HG02884 (cell line): ENCODE measurements around the gene ATF6.

Experiments
- ATAC-seq: cut with Tn5 transposase; IDR thresholded peaks from one replicate; pipeline ENCODE4 v1.9.1; 2021; ENCODE audit warnings: mild to moderate bottlenecking, moderate library complexity; ENCODE audit not compliant: unreplicated experiment

The ATF6 gene

GRCh38 chr1:161989108-161989507 is 223.0 kb downstream of the ATF6 start:
- ATAC-seq, result no peak

GRCh38 chr1:161989786-161990185 is 223.7 kb downstream of the ATF6 start:
- ATAC-seq, result no peak

DNA sequence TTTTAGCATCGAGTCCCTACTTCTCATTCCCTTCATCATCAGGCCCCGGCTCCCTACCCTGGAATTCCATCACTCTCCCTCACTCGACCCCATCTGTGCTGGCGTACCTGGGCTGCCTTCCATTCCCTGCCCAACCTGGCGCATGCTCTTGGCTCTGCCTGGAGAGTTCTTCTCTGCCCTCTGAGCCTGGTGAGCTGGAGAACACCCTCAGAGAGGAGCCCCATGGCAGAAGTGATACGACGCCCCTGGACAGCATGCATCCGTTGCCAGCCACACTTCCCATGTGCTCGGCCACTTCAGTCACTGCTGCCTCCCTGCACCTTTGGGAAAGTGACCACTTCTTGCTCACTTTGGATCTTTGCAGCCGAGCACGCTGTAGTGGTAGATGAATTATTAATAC is 227.5 kb downstream of the ATF6 start:
- ATAC-seq, result no peak

- ATAC-seq, result no peak
These were observed 228.1 kb downstream of the ATF6 start for GRCh38 chr1:161994175-161994668.

- ATAC-seq, result no peak
These were observed 231.0 kb downstream of the ATF6 start for GRCh38 chr1:161997152-161997551.

DNA sequence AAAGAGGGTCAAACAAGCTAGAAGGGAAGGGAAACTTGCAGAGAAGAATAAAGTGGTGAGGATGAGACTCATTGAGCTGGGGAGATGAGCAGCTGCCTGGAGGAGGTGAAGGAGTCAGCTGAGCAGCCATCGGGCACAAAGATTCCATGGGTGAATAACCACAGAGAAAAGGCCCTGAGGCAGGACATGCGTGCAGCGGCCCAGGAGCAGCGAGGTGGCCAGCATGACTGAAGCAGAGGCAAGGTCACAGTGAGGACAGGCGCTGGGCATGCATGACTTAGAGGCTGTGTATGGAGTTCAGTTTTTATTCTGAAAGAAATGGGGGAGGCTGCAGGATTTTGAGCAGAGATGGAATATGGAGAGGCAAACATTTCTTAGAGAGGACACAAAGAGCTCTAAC is 232.7 kb downstream of the ATF6 start:
- ATAC-seq, result no peak

GRCh38 chr1:161999301-162000052 is 233.4 kb downstream of the ATF6 start:
- no peak for ATAC-seq

GRCh38 chr1:162000053-162000420 is 233.9 kb downstream of the ATF6 start:
- ATAC-seq, result no peak

- ATAC-seq, result no peak
These were observed 237.1 kb downstream of the ATF6 start for GRCh38 chr1:162003061-162003829.

GRCh38 chr1:162003830-162004215 is 237.7 kb downstream of the ATF6 start:
- ATAC-seq, result no peak

DNA sequence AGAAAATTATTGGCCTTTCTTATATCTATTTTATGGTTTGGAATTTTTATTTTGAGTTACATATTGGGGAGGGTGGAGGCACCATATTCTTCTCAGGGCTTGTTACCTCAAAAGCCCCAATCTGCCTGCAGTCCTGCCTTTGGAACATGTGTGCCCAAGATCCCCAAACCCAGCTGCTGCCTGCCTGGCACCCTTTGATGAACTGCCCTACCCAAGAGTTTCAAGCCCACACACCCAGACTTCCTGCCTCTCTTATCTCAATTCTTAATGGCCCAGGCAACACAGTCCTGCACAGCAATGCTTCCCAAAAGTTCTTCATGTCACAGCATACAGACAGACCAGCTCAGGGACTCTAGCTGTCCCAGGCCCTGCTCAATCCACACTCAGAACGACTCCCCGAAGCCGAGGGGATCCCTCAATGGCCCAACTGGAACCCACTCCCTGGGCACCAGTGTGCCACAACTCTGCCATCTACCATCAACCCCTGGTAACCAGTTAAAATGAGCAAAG is 238.4 kb downstream of the ATF6 start:
- no peak for ATAC-seq

DNA sequence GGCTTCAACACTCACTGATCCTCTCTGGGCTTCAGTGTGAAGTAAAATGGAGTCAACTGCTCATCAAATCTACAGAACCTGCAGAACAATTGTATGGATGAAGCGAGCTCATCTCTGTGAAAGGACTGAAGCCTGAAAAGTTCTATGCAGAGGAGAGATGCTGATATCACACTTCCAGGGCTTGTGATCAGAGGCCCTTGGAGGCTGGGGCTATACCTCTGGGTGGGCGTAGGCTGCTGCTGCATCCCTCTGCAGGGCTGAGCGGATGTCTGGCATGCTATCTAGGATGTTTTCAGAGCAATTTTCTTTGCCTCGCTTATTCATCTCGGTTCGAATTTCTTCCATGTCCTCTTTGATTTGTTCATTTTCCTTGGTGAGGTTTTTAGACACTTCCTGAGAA is 240.0 kb downstream of the ATF6 start:
- no peak for ATAC-seq

DNA sequence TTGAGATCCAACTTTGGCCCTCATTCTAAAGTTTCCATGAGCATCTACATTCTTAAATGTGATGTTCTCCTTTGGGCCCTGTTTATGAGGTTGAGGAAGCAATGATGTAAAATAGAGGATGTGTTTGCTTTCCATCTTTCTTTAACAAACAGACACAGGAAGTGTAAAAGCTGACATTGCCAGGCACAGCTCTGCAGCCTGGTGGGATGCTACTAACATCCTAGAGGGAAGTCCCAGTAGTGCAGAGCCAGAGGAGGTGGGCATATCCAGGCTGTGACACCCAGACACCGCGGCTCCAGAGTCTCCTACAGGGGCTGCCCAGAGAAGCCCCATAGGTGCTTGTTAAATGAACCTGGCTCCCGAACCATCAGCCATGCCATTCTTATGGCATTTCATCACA is 241.3 kb downstream of the ATF6 start:
- ATAC-seq, result no peak

DNA sequence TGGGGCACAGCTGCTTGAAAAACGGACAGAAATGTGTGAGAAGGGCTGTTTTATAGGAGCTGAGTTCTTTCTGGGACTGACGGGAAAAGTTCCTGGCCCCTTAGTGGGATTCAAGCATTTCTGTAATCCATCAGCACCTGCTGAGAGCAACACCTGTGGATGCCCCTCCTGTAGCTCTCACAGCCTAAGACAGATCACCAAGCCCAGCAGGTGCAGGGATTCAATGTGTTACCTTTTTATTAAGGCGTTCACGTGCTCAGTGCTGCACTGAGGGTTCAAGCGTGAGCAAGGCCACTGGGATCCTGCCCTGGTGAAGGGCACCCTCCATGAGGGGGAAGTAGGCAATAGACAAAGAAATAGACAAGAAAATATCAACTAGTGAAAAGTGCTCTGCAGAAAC is 242.7 kb downstream of the ATF6 start:
- no peak for ATAC-seq

DNA sequence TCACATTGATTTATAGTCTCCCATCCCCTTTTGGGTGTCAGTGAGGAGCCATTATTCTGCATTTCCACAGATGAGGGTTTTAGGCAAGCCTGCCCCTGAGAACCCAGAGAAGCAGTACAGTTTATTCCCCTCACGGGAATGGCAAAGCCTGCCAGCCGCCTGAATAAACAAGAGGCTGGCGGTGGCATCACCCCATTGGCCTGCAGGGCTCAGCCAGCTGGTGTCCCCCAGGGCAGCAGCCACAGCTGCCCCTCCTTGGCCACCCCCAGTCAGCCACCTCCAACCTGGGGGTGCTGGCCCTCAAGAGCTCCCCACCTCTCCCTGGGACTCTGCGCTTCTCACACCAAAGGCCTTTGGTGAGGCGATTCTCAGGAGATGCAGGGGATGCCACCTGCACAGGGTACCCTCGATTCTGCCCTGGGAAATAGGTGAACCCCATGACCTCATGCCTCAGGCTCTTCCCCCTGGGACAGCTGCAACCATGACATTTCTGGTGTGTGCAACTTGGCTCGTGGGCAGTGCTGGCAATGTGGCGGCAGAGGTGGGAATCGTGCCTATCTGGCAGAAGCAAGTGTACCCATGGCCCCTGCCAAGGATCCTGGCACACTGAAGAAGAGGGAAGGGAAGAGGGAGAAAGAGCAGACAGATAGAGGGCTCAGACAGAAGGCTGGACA is 243.5 kb downstream of the ATF6 start:
- ATAC-seq, result no peak

DNA sequence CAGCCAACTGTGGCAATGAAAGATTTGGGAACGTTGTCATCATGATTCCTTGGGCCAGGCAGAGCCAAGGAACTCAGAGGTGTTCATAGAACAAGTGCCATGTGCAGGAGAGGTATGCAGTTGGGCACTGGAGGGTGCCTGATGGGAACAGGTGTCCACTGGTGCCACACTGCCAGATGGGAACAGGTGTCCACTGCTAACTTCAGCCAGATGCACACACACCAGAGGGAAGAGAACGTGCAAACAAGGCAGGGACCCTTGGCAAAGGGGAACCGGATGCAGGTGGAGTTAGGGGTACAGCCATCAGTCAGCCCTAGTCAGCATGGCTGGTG is 244.0 kb downstream of the ATF6 start:
- ATAC-seq, result no peak

DNA sequence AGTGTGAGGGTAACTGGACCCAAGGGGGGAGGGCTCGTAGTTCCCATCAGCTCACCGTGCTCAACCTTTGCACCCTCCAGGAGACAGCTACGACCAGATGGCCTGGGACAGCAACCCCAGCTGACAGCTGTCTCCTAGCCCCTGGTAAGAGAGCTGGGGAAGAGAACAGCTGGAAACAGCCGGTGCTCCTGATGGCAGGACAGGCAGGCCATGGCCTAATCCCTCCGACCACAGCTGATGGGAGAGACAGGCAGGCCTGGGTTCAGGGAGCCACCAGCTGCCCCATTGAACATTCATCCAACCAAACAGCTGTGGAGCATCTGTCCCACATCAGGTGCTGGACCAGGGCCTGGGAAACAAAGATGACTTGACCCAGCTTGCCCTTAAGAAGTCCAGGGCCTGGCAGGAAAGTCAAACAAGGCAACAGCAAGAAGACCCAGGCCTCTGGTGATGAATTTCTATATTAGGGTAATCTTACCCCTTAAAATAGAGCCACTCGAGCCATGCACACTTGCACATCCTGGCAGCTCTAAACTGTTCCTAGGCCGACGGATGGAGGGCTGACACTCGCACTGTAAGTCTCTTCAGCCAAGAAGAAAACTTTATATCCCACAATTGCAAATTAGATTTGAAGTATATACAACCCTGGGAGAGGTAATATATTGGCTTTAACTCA is 245.4 kb downstream of the ATF6 start:
- ATAC-seq, result no peak

DNA sequence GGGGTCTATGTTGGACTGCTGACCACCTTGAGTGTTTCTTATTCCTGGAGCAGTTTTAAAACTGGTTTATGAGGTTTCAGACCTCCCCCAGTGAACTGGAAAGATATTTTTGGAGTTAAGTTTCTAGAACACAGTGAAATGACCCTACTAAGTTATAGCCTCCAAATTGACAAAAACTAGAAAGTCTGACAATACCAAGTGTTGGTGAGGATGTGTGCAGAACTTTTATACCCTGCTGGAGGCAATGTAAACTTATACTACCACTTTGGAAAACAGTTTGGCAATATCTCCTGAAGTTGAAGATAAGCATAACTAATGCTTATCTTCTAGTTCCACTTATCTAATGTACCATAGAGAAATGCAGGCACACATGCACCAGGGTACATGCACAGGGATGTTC is 247.2 kb downstream of the ATF6 start:
- no peak for ATAC-seq
